NT2/D1 (cell line): ENCODE results near the gene REXO4.

Experiments used
- SUZ12 ChIP-seq: IDR thresholded peaks from 2 replicates; pipeline ENCODE4 v1.6.1; 2011; ENCODE audit not compliant: insufficient read length, insufficient read depth; ENCODE audit errors: extremely low read depth
- ZNF274 ChIP-seq: IDR thresholded peaks from 2 replicates; pipeline ENCODE4 v1.6.1; 2011; ENCODE audit warnings: mild to moderate bottlenecking, low read depth, low read length

DNA sequence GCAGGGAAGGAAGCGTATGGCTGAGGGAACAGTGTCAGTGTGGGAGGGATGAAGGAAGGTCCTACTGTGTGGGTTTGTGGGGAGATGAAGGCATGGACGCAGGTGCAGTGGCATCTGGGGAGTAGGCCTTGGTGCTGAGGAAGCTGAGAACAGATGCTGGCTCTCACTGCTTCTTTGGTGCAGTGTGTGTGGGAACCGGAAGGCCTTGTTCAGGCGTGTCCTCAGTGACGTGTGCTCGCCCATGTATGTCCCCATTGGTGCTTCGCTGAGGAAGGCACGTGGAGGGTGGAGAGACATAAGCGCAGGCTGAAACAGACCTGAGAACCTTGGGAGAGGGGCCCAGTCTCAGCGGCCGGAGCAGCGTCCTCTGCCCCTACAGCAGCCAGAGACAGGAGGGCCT is 23.1 kb upstream of the REXO4 start:
- TF ChIP-seq ZNF274 (no peak), SUZ12 (no peak)
